GM21619 (cell line): ENCODE results near the gene ANXA2.
"Not testable (repeated sequence)": the region's sequence is repeated elsewhere in the genome, so short reads cannot be mapped to it uniquely, and the experiment has no call there.

ENCODE experiments used
- ATAC-seq: cut with Tn5 transposase; IDR thresholded peaks from one replicate; pipeline ENCODE4 v1.9.1; 2021; ENCODE audit not compliant: unreplicated experiment

The ANXA2 gene

DNA sequence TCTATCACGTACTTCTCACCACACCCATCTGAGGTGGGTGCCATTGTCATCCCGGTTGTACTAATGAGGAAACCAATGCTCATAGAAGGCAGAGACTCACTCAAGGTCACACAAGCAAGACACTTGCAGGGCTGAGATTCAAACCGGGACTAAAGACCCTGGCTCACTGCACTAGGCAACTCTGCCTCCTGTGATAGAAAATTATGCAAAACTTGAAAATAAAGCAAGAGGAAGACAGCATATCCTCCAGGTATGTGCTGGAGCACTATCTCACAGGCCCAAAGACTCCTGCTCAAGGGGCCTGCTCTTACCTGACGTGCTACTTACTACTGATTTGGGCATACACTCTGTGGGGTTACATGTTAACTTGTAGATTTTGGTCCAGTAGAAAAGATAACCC lies 25.6 kb downstream of the ANXA2 start:
- ATAC-seq = no peak

DNA sequence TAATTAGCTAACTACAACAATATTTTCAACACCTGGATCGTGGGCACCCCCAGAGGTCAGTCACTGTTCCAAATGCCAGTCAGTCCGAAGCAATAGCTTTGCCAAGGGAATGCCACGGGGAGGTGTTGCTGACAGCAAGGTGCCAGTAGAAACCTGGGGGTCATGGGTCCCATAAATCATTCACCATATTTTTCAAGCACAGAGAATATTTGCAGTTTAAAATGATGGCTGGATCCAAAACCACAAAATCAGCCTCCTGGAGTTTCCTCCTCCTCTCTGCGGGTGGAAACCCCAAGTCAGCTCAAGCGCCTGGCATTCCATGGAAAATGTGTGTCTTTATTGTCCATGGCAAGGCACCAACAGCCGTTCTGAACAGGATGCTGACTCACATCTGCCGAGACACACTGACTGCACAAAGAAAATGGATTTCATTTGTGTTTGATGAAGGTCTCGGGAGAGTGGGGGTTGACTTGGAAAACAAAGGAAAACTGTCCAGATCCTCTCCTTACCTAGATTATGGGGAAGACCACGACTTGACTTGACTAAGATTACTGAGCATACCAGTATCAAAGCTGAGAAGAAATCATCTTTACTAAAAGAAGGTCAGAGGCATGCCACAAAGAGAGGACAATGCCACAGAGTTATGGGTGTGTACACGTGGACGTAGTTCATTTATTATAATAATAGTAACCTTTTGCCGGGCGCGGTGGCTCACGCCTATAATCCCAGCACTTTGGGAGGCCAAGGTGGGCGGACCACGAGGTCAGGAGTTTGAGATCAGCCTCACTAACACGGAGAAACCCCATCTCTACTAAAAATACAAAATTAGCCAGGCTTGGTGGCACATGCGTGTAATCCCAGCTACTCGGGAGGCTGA lies 26.4 kb downstream of the ANXA2 start:
- no peak for ATAC-seq

DNA sequence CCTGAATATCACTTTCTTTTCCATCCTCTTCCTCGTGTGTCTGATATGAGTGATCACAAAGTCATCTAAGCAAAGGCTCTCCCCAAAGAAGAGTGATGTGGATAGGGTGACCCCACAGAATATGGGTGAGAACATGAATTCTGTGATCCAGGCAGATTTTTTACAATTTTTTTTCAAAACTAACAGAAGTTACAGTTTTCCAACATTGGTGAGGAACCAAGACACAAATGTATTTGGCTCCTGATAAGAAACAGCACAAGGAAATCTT lies 27.0 kb downstream of the ANXA2 start:
- ATAC-seq = no peak

DNA sequence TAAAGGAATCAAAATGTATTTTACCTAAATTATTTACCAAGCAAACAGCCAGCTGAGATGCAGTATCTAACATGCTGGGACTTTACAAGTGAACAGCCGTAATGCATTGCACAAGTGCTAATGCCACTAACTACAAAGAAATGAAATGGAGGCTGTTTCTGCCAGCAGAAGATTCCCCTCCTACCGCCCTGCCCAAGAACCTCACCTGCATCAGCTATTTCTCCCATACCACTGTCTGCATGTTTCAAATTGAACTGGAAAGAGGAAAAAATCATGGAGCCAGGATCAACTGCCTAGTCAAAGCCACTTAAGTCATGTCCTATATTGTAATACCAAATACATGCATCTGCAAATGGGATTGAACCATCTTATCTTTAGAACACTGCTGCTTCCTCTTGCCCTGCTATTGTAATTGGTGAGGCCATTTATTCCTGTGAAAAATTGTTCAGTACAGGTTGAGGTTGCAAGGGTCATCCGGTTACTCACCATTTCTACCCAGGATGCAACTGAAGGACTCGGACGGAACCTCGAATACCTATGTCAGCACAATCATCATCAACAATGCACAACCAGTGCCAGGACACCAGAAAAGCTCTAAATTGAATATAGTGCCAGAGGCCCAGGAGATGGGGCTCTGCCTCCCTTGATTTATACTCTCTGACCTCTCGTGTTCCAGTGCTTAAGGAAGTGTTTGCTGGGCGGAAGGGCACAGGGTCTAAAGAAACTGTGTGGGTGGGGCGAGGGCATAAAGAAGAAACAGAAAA lies 27.5 kb downstream of the ANXA2 start:
- ATAC-seq = no peak

DNA sequence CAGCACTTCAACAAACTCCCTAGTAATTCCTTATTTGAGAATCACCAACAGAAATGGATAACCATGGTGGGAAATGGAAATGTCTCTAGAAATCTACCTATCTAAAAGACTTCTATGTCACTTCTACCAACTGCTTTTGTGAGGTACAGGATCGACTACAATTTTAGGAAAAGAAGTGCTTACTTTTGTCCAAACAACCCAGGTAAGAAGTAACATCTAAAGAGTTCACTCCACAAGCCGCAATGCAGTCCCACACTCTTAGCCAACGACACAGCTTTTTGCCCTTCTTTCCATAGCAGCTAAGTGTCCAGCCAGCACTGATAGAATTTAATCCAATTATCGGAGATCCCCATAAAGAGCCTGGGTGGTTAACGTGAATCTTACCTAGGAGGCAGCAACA lies 28.1 kb downstream of the ANXA2 start:
- ATAC-seq = no peak

DNA sequence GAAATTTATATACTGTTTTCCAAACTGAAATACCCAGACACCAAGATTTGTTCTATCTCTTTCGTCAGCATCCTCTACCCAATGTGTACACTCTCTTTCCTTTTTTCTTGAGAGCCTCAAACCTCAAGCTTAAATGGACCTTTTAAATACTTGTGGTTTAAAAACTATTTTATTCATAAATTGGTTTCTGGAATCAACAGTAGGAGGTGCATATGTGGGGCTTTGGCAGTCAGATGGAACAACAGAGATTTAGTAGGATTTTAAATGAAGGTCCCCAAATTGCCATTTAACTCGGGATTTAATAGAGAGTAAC lies 33.2 kb downstream of the ANXA2 start:
- ATAC-seq = no peak

DNA sequence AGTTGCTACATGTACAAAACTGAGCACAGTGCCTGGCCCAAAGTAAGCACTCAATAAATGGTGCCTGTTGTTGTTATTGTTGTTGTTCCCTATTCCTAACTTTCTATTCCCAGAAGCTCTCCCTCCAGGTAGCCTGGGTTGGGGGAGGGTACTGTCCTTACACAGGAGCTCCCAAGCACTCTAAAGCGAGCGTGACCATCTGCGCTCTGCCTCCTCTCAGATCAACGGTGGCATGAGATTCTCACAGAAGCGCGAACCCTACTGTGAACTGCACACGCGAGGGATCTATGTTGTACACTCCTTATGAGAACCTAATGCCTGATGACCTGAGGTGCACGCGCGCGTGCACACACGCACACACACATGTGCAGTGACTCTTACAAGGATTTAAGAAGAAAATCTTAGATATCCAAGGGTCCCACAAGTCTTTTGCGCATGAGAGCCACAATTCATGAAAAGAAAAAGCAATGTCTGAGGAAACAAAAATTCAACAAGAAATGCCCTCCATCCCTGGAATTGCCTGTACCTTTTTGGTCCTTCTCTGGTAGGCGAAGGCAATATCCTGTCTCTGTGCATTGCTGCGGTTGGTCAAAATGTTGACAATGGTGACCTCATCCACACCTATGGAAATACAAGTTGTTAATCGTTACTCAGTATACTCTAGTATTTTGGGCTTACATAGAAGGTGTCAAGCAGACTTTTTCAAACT lies 33.7 kb downstream of the ANXA2 start:
- ATAC-seq = no peak

DNA sequence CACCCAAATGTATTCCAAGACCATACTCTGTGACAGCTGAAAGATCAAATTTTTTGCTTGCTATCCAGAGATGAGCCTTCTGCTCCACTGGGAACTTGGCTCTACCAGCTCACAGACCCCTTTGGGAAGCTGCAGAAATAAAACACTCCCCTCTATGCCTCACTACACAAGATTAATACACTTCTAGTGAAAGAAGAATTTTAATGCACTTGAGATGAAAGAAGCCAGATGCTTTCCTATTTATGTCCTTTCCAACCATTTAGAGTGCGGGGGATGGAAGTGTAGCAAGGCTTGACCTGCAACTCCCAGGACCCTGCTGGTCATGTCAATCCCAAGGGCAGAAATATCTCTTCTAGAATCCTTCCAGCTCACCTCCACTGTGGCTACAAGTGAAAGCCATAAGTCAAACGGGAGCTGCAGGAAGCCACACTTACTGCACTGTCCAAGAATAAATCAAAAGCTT lies 34.7 kb downstream of the ANXA2 start:
- ATAC-seq = no peak

DNA sequence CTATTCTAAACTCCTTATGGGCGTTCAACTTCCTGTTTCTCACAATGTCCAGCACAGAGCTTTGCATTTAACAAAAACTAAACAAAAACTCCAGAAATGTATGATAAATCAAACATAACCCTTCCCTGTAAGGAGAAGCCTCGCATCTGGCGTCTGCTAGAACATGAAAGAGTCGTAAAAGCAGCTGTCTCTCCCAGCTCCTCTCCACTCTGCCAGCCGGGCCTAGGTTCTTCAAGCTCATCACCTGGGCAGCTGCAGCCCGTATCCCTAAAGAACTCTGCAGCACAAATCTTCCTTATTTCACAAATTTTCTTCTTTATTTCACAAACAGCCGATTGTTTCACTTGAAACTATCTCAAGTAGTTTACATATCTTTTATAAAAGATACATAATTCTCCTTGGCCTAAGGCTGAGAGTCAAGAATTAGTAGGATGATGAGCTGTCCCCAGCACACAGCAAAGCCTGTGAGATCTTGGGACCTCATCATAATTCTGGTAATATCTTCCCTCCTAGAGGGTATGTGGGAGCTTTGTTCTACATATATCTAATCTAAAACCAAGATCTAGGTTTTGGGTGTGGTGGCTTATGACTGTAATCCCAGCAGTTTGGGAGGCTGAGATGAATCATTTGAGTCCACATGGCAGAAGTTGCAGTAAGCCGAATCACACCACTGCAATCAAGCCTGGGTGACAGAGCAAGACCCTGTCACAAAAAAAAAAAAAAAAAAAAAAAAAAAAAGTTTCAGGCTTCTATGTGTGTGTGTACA lies 35.3 kb downstream of the ANXA2 start:
- ATAC-seq = no peak

DNA sequence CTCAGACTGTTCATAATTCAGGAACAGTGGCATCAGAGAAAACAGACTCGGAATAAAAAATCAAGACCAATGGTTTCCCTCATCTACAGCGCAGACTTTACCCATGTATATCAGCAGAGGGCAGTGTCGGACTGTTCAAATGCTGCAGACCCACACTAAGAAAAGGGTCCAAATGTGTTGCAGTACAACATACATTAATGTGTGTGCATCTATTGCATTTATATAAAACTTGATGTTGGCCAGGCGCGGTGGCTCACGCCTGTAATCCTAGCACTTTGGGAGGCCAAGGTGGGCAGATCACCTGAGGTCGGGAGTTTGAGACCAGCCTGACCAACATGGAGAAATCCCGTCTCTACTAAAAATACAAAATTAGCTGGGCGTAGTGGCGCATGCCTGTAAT lies 38.0 kb downstream of the ANXA2 start:
- not testable (repeated sequence) for ATAC-seq

DNA sequence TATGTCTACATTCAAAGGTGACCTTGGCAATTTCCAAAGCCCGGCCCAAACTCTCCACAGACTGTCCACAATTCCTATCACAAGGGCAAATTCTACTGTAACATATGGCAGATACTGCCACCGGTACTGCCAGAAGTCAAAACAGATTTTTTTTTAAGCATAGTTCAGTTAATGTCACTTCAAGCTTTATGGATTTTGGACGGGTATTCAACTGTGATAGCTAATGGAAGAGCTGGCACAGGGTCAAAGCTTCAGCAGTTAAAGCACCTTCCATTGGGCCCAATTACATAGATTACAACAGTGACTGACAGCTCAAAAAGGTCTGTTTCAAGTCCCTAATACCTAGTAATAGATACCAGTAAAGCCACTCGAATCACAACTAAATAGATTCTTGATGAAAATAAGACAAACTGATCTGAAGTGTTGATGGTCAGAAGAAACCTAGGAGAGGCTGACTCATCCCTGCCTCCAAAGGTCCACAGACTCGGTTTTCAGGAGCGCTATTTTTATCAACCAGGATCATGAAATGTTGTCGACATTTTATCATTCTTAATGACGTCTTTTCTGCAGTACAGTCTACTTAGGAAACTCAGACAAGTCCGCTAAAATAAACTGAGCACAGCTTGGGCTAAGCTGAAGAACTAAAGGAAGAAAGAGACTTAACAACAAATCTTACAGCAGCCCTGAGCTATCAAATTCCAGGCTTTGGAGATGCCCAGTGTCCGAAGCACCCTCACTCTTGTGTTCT lies 38.7 kb downstream of the ANXA2 start:
- no peak for ATAC-seq

DNA sequence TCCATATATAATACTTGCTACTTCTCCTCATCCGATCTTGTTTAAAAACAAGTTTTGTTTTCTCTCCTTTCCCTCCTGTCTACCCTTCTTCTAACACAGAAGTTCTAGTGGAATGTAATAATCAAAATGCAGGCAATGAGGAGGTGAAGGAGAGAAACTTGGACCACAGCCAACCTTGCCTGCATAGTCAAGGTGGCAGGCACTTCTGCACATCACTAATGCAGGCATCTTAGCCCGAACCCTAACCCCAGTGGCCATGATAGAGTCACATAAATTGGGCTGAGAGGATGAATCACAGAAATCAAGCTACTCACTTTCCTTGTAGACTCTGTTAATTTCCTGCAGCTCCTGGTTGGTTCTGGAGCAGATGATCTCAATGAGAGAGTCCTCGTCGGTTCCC lies 41.0 kb downstream of the ANXA2 start:
- ATAC-seq = no peak

DNA sequence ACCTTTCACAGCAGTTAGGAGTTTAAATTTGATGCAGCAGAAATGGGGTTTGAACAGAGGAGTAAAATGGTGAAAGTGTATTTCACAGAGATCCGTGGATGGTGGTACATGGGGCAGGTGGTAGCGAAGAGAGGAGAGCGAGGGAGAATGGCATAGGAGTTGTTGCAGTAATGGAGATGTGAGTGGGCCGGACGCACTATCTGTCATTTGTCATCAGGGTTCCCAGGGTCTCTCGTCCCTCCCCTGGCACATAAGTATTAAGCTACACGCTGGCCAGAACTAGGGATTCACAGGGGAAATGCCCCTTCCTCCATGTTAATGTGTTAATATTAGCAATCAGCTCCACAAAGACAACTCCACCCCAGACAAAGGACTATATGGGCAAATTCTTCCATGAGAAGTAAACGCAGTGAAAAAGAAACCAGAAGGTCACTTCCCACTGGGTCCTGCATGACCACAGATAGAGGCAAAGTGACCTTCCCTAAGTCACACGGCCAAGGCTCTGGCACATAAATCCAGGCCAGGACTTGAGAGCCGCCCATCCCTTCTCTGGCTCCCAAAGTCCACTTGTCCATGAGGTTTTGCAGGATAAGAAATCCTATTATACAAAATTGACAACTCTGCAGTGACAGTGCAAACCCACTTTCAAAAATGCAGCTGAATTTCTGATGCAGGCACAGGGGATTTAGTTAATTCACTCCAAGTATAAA lies 42.5 kb downstream of the ANXA2 start:
- ATAC-seq = no peak

DNA sequence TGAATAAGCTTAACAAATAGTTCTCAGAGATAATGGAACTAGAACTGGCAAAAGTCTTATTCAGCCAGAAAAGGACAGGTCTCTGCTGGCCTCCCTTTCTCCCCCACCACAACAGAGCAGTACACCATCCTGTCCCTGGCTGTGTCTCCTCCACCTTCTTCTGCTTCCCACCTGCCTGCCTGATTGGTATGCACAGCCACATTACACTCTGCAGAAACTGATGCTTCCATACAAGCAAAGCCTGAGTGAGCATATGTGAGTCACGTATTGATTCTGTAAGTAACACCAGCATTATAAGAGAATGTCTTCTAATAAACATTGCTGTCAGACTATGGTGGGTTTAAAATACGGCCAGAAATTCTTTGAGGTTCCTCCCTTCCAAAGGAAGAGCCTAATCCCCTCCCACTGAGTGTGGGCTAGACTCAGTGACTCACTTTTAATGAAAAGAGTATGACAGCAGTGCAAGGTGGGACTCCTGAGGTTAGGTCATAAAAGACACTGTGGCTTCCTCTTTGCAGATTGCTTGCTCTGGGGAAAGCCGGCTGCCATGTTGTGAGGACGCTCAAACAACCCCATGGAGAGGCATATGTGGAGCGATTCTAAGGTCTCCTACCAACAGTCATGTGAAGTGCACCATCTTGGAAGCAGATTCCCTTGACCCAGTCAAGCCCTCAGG lies 44.4 kb downstream of the ANXA2 start:
- ATAC-seq = no peak

DNA sequence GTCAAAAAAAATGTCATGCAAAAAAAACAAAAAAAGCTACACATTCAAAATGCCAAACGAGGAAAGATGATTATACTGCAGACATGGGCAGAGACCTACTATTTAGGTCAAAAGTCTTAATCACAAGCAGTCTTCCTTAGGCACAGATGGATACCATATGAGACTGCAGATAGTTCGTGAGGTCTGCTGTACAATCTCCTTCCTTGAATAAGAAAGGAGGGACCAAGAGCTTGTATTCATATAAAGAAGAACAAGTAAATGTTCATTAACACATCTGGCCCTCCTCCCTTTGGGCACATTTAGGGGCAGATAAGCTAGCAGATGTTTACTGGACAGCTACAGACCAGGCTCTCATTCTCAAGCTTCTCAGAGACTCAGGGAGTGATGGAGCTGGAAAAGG lies 45.3 kb downstream of the ANXA2 start:
- ATAC-seq = no peak

DNA sequence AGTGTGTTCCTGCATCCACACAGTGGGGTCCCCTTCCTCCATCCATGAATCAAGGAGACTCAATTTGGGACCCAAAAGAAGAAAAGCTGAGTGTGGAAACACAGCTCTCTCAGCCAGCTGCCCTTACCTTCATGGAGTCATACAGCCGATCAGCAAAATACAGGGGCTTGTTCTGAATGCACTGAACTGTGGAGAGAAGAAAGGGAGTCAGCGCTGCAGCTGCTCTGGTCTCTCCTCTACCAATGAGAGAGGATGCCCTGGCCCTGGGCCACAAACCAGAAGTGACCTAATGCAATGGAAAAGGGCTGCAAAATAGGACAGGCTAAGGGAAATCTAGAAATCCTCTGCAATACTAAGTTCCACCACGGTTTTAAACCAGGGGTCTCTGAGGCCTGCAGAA lies 46.7 kb downstream of the ANXA2 start:
- ATAC-seq = no peak

DNA sequence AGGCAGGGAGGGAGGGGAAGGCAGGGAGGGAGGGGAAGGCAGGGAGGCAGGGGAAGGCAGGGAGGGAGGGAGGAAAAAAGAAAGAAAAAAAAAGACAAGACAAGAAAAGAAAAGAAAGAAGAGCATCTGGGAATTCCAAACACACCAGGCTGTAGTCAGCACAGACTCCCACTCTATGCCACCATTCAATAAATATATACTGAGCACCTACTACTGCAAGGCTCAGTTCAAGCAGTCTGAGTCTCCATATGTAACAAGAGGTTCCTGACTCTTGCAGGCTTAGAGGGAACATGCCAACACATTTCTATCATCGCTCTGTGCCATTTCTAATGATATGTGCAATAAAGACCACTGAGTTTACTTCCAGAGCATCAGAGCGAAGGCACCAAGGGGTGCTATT lies 47.7 kb downstream of the ANXA2 start:
- no peak for ATAC-seq

DNA sequence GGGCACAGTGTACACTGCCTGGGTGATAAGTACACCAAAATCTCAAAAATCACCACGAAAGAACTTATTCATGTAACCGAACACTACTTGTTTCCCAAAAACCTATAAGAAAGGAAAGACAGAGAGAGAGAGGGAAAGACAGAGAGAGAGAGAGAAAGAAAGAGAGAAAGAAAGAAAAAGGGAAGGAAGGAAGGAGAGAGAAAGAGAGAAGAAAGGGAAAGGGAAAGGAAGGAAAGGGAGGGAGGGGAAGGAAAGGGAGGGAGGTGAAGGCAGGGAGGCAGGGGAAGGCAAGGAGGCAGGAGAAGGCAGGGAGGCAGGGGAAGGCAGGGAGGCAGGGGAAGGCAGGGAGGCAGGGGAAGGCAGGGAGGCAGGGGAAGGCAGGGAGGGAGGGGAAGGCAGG lies 48.2 kb downstream of the ANXA2 start:
- ATAC-seq = no peak

DNA sequence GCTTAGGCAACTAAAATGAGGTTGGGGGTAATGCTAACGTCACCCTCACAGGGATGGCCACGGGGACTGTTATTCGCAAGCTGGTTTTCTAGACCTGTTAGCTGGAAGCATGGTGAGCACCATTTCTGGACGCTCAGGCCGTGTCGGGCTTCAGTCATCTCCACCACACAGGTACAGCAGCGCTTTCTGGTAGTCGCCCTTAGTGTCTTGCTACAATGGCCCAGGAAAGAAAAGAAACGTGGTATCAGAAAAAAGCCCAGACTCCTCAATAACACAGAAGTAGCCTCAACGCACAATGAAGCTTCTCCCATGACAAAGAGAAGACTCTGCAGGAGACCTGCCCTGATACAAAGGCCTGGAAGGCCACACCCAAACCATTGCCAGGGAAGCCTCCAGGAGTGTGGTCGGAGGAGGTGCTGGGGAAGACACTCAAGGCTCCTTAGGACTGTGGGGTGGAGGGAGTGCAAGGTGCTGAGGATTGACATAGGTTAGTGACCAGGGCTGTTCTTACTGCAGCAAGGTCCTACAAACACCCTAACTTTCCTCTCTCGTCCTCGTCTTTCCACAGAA lies 50.2 kb downstream of the ANXA2 start:
- ATAC-seq = no peak
